Measurements from ENCODE around the gene CCDC6. TPM values are rescaled to one million over a fixed set of nuclear protein-coding genes. Genes with fewer than 3 reads are reported as not detected.

Gene CCDC6
- total RNA-seq, 4 donors from 2014 or later = 59.3 to 79.3 (median 64.8) TPM

DNA sequence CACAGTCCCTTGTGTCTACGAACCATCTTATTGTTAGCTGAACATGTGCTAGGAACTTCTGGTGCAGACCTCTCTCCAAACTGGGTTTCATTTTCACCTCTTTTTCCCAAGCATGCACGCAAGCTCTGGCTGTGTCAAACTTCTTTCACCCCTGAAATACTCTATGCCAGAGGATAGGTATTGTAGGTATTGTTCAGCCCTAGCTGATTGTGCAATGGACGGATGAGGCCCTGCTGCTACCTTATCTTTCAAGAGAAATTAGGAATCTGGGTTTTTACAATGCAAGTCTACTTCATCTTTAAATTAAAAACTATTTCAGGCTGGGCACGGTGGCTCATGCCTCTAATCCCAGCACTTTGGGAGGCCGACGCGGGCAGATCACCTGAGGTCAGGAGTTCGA, 124.8 kb downstream of the CCDC6 start:
- no peaks in the 10 kb centered on the region for H3K36me3 ChIP-seq
- no peaks in the 10 kb centered on the region for H3K27me3 ChIP-seq
- no peak overlapping the region for H3K4me3 ChIP-seq (replicated peaks in 1 of 3)
- H3K9me3 ChIP-seq = no peaks in the 10 kb centered on the region
- peaks cover 0 to 7% of the 10 kb centered on the region in 2 donors for H3K4me1 ChIP-seq
- no peak for TF ChIP-seq POLR2A (IDR thresholded peaks at IDR 0.05)
- TF ChIP-seq, protein P1, sequence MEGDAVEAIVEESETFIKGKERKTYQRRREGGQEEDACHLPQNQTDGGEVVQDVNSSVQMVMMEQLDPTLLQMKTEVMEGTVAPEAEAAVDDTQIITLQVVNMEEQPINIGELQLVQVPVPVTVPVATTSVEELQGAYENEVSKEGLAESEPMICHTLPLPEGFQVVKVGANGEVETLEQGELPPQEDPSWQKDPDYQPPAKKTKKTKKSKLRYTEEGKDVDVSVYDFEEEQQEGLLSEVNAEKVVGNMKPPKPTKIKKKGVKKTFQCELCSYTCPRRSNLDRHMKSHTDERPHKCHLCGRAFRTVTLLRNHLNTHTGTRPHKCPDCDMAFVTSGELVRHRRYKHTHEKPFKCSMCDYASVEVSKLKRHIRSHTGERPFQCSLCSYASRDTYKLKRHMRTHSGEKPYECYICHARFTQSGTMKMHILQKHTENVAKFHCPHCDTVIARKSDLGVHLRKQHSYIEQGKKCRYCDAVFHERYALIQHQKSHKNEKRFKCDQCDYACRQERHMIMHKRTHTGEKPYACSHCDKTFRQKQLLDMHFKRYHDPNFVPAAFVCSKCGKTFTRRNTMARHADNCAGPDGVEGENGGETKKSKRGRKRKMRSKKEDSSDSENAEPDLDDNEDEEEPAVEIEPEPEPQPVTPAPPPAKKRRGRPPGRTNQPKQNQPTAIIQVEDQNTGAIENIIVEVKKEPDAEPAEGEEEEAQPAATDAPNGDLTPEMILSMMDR (IDR thresholded peaks at IDR 0.05) = no peak
- no peak for DNase-seq
- no peak overlapping the region for H3K27ac ChIP-seq
- WGBS, 2 donors = 95% methylated on average over 8 of the region's 8 CpGs
- intact Hi-C loops (cut with DNase I) = no loop called here

DNA sequence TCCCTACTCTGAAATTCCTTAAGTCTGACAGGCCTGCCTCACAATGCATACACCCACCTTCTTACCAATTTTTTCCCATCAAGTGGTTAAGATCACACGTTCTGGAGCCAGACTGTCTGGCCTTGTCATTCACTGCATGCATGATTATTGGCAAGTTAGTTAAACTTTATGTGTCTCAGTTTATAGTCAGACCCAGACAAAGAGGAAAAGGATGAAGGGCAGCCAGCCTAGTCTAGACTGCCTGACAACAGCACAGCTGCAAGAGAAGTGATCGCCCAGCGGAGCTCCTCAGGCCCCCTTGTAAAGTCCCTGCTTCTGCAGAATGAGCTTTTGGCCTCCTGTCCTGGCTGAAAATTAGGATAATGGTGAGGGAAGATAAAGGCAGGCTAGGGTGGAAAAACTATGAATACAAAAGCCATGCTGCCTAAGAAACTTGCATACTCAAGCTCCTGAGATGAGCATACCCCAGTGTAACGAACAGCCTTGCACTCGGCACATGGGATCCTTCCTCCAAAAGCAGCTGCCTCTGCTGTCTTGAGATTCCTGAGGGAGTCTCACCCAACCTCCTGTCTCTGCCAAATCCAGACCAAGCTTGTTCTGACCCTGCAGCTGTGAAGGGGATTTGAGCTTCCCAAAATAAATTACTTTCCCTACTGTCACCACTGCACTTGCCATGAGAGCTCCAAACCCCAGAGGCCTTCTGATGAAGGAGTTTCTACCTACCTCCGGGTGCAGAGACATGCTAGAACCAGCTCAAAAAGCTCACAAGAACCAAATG, 126.4 kb downstream of the CCDC6 start:
- H3K27me3 ChIP-seq = no peaks in the 10 kb centered on the region
- no peak overlapping the region for H3K27ac ChIP-seq
- intact Hi-C loops (cut with DNase I) = no loop called here
- peaks cover 0 to 7% of the 10 kb centered on the region in 2 donors for H3K4me1 ChIP-seq
- no peak overlapping the region for H3K4me3 ChIP-seq (replicated peaks in 1 of 3)
- 70 to 74% methylated on average over 5 to 6 of the region's 6 CpGs for WGBS, 2 donors
- TF ChIP-seq, protein P1 (IDR thresholded peaks at IDR 0.05) = no peak
- no peak for TF ChIP-seq POLR2A (IDR thresholded peaks at IDR 0.05)
- no peaks in the 10 kb centered on the region for H3K9me3 ChIP-seq
- H3K36me3 ChIP-seq = no peaks in the 10 kb centered on the region
- DNase-seq = no peak

DNA sequence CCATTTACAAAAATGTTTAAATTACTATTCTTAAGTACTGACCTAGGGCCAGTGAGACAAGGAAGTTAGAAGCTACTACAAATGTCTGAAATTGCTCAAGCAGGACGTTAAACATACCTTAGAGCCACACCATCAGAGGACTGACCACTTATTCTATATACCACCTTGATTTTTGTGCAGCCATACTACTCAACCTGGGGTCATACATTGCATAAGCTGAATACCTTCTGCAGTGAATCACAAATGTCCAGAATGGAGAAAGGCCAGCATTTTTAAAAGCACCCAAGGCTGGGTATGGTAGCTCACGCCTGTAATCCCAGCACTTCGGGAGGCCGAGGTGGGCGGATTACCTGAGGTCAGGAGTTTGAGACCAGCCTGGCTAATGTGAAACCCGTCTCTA, 131.9 kb downstream of the CCDC6 start:
- Histone ChIP-seq H3K27me3 (no peaks in the 10 kb centered on the region), H3K4me3 (replicated peaks in 1 of 3) (no peak overlapping the region), H3K4me1 (no peaks in the 10 kb centered on the region), H3K36me3 (no peaks in the 10 kb centered on the region), H3K27ac (no peak overlapping the region), H3K9me3 (no peaks in the 10 kb centered on the region)
- DNase-seq = no peak
- TF ChIP-seq, protein P1 (IDR thresholded peaks at IDR 0.05) = no peak
- TF ChIP-seq POLR2A (IDR thresholded peaks at IDR 0.05) = no peak
- intact Hi-C loops (cut with DNase I) = no loop called here
- WGBS, 2 donors = 96 to 97% methylated on average over 6 of the region's 6 CpGs

DNA sequence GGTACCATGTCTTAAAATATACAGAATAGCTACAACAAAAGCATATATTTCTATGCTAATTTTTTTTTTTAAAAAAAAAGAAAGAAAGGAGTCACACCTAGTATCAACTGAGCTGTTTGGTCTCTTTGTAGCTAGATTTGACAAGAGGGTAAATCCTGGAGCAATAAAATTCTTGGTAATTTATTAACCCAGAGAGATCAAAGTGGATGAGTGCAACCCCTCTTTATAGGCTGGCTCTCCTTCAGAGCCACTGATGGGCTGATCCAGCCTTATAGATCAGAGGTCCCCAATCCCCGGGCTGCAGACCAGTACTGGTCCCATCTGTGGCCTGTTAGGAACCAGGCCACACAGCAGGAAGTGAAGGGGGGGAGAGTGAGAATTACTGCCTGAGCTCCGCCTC, 133.3 kb downstream of the CCDC6 start:
- no peaks in the 10 kb centered on the region for H3K9me3 ChIP-seq
- no peak overlapping the region for H3K27ac ChIP-seq
- intact Hi-C loops (cut with DNase I) = no loop called here
- H3K4me1 ChIP-seq = no peaks in the 10 kb centered on the region
- no peaks in the 10 kb centered on the region for H3K27me3 ChIP-seq
- 100% methylated on average over 2 of the region's 2 CpGs for WGBS, 2 donors
- no peaks in the 10 kb centered on the region for H3K36me3 ChIP-seq
- no peak for TF ChIP-seq POLR2A (IDR thresholded peaks at IDR 0.05)
- TF ChIP-seq, protein P1 (IDR thresholded peaks at IDR 0.05) = no peak
- no peak overlapping the region for H3K4me3 ChIP-seq (replicated peaks in 1 of 3)
- DNase-seq = no peak

DNA sequence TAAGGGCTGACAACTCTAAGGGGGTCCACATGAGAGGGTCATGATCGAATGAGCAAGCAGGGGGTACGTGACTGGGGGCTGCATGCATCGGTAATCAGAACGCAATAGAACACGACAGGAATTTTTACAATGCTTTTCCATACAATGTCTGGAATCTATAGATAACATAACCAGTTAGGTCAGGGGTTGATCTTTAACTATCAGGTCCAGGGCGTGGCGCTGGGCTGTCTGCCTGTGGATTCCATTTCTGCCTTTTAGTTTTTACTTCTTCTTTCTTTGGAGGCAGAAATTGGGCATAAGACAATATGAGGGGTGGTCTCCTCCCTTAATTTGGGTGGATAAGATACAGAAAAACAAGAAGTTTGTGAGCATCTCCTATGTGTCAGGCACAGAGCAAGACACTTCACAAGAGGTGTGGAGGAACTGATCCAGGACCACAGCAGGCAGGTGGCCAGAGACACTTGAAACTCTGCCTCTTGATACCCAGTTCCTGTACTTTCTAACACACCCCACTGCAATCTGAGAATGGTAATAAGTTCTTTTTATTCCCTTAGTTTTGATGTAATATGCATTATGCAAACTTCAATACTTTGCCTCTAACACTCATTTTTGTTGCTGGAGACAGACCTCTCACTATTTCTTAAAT, 135.1 kb downstream of the CCDC6 start:
- H3K27me3 ChIP-seq = no peaks in the 10 kb centered on the region
- H3K4me3 ChIP-seq (replicated peaks in 1 of 3) = no peak overlapping the region
- no peak overlapping the region for H3K27ac ChIP-seq
- no peak for TF ChIP-seq POLR2A (IDR thresholded peaks at IDR 0.05)
- TF ChIP-seq, protein P1 (IDR thresholded peaks at IDR 0.05) = no peak
- DNase-seq = peak; percentile 77 to 79
- no peaks in the 10 kb centered on the region for H3K36me3 ChIP-seq
- 92 to 96% methylated on average over 7 of the region's 7 CpGs for WGBS, 2 donors
- H3K9me3 ChIP-seq = no peaks in the 10 kb centered on the region
- no peaks in the 10 kb centered on the region for H3K4me1 ChIP-seq
- intact Hi-C loops (cut with DNase I) = no loop called here
